Liver (tissue), 9 donors: ENCODE measurements around the gene RAB28. TPM values are rescaled to one million over a fixed set of nuclear protein-coding genes. Genes with fewer than 3 reads are reported as not detected.

ENCODE experiments used
- DNase-seq: peaks from one replicate; pipeline ENCODE4 v3.0.0-alpha.2; 2017; ENCODE audit warnings: low spot score
- H3K27ac ChIP-seq, 2 donors: one replicate each; pipeline ENCODE4 v1.7.0; 2013; ENCODE audit warnings: inconsistent platforms in 2 of 2, low read length in 2 of 2, control low read depth in 1 of 2, low read depth in 1 of 2, mild to moderate bottlenecking in 1 of 2
- H3K27me3 ChIP-seq, 4 donors: one replicate each; pipeline versions ENCODE4 v1.6.1 to v1.7.0; 2013; ENCODE audit warnings: low read length in 3 of 4, inconsistent platforms in 1 of 4, mild to moderate bottlenecking in 1 of 4, moderate library complexity in 1 of 4; ENCODE audit not compliant: control insufficient read depth in 4 of 4, insufficient read depth in 4 of 4
- H3K36me3 ChIP-seq, 4 donors: one replicate each; pipeline versions ENCODE4 v1.6.1 to v1.7.0; 2013; ENCODE audit warnings: low read length in 3 of 4, mild to moderate bottlenecking in 3 of 4, low read depth in 1 of 4, moderate library complexity in 1 of 4; ENCODE audit not compliant: control insufficient read depth in 4 of 4, insufficient read depth in 3 of 4
- H3K4me1 ChIP-seq, 4 donors: one replicate each; pipeline versions ENCODE4 v1.6.1 to v1.7.0; 2013; ENCODE audit warnings: low read length in 3 of 4, mild to moderate bottlenecking in 3 of 4, moderate library complexity in 1 of 4; ENCODE audit not compliant: control insufficient read depth in 4 of 4, insufficient read depth in 4 of 4
- H3K4me3 ChIP-seq, 3 donors: one replicate each; pipeline versions ENCODE4 v1.6.1 to v1.7.0; 2013; ENCODE audit warnings: low read length in 3 of 3, control low read depth in 1 of 3, low read depth in 1 of 3, mild to moderate bottlenecking in 1 of 3
- H3K9ac ChIP-seq, 2 donors: one replicate each; pipeline ENCODE4 v1.7.0; 2013; ENCODE audit warnings: low read length in 2 of 2, mild to moderate bottlenecking in 2 of 2, moderate library complexity in 2 of 2, control low read depth in 1 of 2, low read depth in 1 of 2
- H3K9me3 ChIP-seq, 4 donors: one replicate each; pipeline versions ENCODE4 v1.6.1 to v1.7.0; 2013; ENCODE audit warnings: low read length in 3 of 4; ENCODE audit not compliant: control insufficient read depth in 4 of 4
- CTCF ChIP-seq: fragments of 150-350 bp; IDR thresholded peaks from 2 replicates; pipeline ENCODE4 v1.5.1; 2017; ENCODE audit warnings: improper control_type of control experiment, low read depth, low read length; ENCODE audit not compliant: missing input control
- EGR1 ChIP-seq, 2 donors: IDR thresholded peaks; 2 replicates each; pipeline ENCODE4 v1.6.1; 2016 to 2018; ENCODE audit warnings: antibody characterized with exemption in 2 of 2, low read depth in 2 of 2
- GABPA ChIP-seq, 2 donors: IDR thresholded peaks in 1 of 2; conservative IDR thresholded peaks in 1 of 2; 2 replicates each; pipeline ENCODE4 v1.6.1; 2016; ENCODE audit warnings: antibody characterized with exemption in 2 of 2, mild to moderate bottlenecking in 1 of 2, moderate library complexity in 1 of 2
- HNF4A ChIP-seq, 2 donors: conservative IDR thresholded peaks; 2 replicates each; pipeline ENCODE4 v1.6.1; 2016; ENCODE audit warnings: antibody characterized with exemption in 2 of 2, mild to moderate bottlenecking in 2 of 2
- HNF4G ChIP-seq: IDR thresholded peaks from 2 replicates; pipeline ENCODE4 v1.6.1; 2016; ENCODE audit warnings: antibody characterized with exemption
- NR2F2 ChIP-seq: IDR thresholded peaks from 2 replicates; pipeline ENCODE4 v1.6.1; 2016; ENCODE audit warnings: antibody characterized with exemption
- RAD21 ChIP-seq, 2 donors: IDR thresholded peaks; 2 replicates each; pipeline ENCODE4 v1.6.1; 2016; ENCODE audit warnings: antibody characterized with exemption in 2 of 2, mild to moderate bottlenecking in 2 of 2
- REST ChIP-seq: IDR thresholded peaks from 2 replicates; pipeline ENCODE4 v1.6.1; 2016; ENCODE audit warnings: antibody characterized with exemption, mild to moderate bottlenecking
- SP1 ChIP-seq: IDR thresholded peaks from 2 replicates; pipeline ENCODE4 v1.6.1; 2018; ENCODE audit warnings: antibody characterized with exemption, mild to moderate bottlenecking
- TAF1 ChIP-seq: conservative IDR thresholded peaks from 2 replicates; pipeline ENCODE4 v1.6.1; 2016; ENCODE audit warnings: antibody characterized with exemption, mild to moderate bottlenecking
- YY1 ChIP-seq: IDR thresholded peaks from 2 replicates; pipeline ENCODE4 v1.6.1; 2016; ENCODE audit warnings: antibody characterized with exemption, mild to moderate bottlenecking
- WGBS: extraction: QIAGEN DNeasy Blood & Tissue Kit; methylation state at CpG from one replicate; pipeline ENCODE4 v1.1.7; 2013; 5-methylcytosine and 5-hydroxymethylcytosine counted together
- polyA plus RNA-seq, 2 donors: library from polyadenylated mRNA; stranded (reverse) in 1 of 2; unstranded in 1 of 2; fragments of 200-250 nt in 1 of 2; fragments of >200 nt in 1 of 2; fragmentation: Nextera tagmentation in 1 of 2; extraction: Ambion mirVana in 1 of 2; gene quantifications; one replicate each; pipeline versions ENCODE4 v1.2.1 to v1.2.3, GENCODE V29; 2013 to 2015
- total RNA-seq, 2 donors: library from RNA; depleted of rRNA; stranded (reverse); fragments of >200 nt; gene quantifications; one replicate each; pipeline ENCODE4 v1.2.3, GENCODE V29; 2014
- TF ChIP-seq, protein P1 (sequence below): IDR thresholded peaks from 2 replicates; pipeline ENCODE4 v1.6.1; 2016; ENCODE audit warnings: antibody characterized with exemption
- TF ChIP-seq, protein P2 (sequence below): IDR thresholded peaks from 2 replicates; pipeline ENCODE4 v1.6.1; 2016; ENCODE audit warnings: antibody characterized with exemption
- donor health status: healthy.
- donor health status: healthy.
- donor health status: healthy.
- donor health status: healthy.
- donor health status: healthy.

RAB28 gene
- total and polyA plus RNA-seq, 4 donors, result 3.9 to 7.7 (median 6.8) TPM

DNA sequence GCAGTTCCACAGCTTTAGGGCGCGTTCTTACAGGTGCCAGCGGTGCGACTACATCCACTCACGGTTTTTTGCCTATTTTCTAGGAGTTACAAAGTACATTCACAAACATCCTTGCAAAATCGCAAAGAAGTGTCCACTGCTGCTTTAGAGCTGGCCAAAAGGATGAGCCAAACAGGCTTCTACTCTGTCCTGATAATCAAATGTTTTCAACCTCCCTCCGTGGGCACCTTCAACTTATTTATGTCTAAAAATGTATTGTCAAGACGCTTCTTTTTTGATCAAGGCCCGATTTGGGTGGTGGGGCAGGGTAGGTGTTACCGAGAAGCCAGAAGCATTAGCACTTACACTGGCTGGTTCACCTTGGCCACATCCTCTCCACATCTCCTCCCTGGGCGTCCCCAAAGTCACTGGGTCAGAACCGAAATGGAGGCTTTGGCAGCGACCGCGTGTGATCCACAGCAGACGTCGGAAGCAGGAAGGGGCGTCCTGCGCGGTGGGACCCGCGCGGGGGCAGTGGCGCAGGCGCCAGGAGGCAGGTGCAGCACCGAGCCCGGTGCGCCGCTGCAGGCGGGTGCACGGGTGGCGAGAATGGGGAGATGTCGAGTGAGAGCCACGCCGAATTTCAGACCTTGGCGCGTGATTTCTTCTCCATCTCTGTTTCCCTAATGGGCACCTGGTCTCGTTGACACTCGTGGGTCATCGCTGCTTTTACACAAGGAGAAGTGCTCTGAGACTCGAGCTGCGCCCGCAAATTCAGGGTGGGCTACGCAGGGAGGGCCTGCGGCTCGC, 43.2 kb upstream of the RAB28 start (continued):
- TF ChIP-seq, protein P1, sequence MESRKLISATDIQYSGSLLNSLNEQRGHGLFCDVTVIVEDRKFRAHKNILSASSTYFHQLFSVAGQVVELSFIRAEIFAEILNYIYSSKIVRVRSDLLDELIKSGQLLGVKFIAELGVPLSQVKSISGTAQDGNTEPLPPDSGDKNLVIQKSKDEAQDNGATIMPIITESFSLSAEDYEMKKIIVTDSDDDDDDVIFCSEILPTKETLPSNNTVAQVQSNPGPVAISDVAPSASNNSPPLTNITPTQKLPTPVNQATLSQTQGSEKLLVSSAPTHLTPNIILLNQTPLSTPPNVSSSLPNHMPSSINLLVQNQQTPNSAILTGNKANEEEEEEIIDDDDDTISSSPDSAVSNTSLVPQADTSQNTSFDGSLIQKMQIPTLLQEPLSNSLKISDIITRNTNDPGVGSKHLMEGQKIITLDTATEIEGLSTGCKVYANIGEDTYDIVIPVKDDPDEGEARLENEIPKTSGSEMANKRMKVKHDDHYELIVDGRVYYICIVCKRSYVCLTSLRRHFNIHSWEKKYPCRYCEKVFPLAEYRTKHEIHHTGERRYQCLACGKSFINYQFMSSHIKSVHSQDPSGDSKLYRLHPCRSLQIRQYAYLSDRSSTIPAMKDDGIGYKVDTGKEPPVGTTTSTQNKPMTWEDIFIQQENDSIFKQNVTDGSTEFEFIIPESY, result no peak
- TF ChIP-seq TAF1 (no peak), CTCF (no peak), YY1 (no peak), HNF4G (no peak)
- TF ChIP-seq, protein P2, sequence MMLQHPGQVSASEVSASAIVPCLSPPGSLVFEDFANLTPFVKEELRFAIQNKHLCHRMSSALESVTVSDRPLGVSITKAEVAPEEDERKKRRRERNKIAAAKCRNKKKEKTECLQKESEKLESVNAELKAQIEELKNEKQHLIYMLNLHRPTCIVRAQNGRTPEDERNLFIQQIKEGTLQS, result no peak

- no peak overlapping the region for H3K4me3 ChIP-seq
- WGBS, result 27% methylated on average over 3 of the region's 3 CpGs
- no peak overlapping the region for H3K9ac ChIP-seq
- H3K27me3 ChIP-seq, result peaks cover 10 to 54% (median 22%) of the 10 kb centered on the region in 4 donors
- DNase-seq, result no peak
- H3K4me1 ChIP-seq, result peaks cover 0 to 16% (median 7%) of the 10 kb centered on the region in 4 donors
- no peak overlapping the region for H3K27ac ChIP-seq
- TF ChIP-seq EGR1 (IDR thresholded peaks at IDR 0.05; ENCODE audit: low read depth in 2 of 2) (no peak), SP1 (no peak), HNF4A (conservative IDR thresholded peaks at IDR 0.05) (no peak), CTCF (no peak), NR2F2 (no peak), GABPA (IDR thresholded peaks at IDR 0.05 in 1 of 2, conservative IDR thresholded peaks at IDR 0.05 in 1 of 2) (no peak), TAF1 (no peak), RAD21 (IDR thresholded peaks at IDR 0.05) (no peak), REST (no peak)
- TF ChIP-seq, protein P1, result no peak
- peaks cover 11 to 19% (median 11%) of the 10 kb centered on the region in 4 donors for H3K9me3 ChIP-seq
- peaks cover 0 to 2% (median 0%) of the 10 kb centered on the region in 4 donors for H3K36me3 ChIP-seq
These were observed 42.5 kb upstream of the RAB28 start for GRCh38 chr4:13526658-13527057.
